Activated naive CD4-positive, alpha-beta T cell treated with anti-CD3 and anti-CD28 coated beads for 36 hours (primary cell): ENCODE data around the gene NKX1-2. TPM values are rescaled to one million over a fixed set of nuclear protein-coding genes. Genes with fewer than 3 reads are reported as not detected.

Experiments used
- total RNA-seq, 2 experiments: library from RNA; stranded (reverse); gene quantifications; one replicate each; pipeline ENCODE4 v1.2.3, GENCODE V29; 2021

The NKX1-2 gene
- total RNA-seq, 2 experiments from 2014 or later: not detected

Other genes starting within 250 kb of the NKX1-2 start
- 10 to 100 TPM; 37.4 to 41.6 TPM for gene OAT, start 31.1 kb downstream of the NKX1-2 start, total RNA-seq
- 10 to 100 TPM; 17.7 TPM for gene LHPP, start 11.8 kb upstream of the NKX1-2 start, total RNA-seq